Thyroid gland (tissue), 4 donors: ENCODE measurements around the gene RUSC1.

Source experiments
- CTCF ChIP-seq, 6 experiments: fragments of 200-600 bp in 3 of 6; fragments of 450-650 bp in 3 of 6; sonication (generic) in 3 of 6; IDR thresholded peaks; one replicate each; pipeline ENCODE4 v1.5.1; 2016 to 2019; ENCODE audit warnings: antibody characterized with exemption in 6 of 6, mild to moderate bottlenecking in 2 of 6, inconsistent platforms in 1 of 6, moderate library complexity in 1 of 6
- POLR2A ChIP-seq, 2 donors: fragments of 450-650 bp; IDR thresholded peaks; one replicate each; pipeline ENCODE4 v1.6.1; 2017; ENCODE audit warnings: antibody characterized with exemption in 2 of 2, mild to moderate bottlenecking in 2 of 2, moderate library complexity in 1 of 2

GRCh38 chr1:155316922-155317321 is 3.8 kb upstream of the RUSC1 start:
- TF ChIP-seq CTCF (IDR thresholded peaks at IDR 0.05) = no peak
- no peak for TF ChIP-seq POLR2A (IDR thresholded peaks at IDR 0.05)
